GM13977 (cell line): ENCODE measurements around the gene ZNF273.

Experiments used
- DNase-seq: peaks from one replicate; pipeline ENCODE4 v3.0.0; 2012; ENCODE audit warnings: low spot score
- CTCF ChIP-seq: IDR thresholded peaks from 2 replicates; pipeline ENCODE4 v1.5.1; 2012; ENCODE audit warnings: mild to moderate bottlenecking, control low read depth; ENCODE audit not compliant: insufficient read depth; ENCODE audit errors: extremely low read depth, missing control alignments
- in situ Hi-C: fragments of 300-500 bp; cut with MboI; formaldehyde crosslinking; loops from one replicate; pipeline ENCODE4 v1.12.0; 2022; ENCODE audit warnings: low sequenced_read_pairs, low pct_unique_long_range_greater_than_20kb, mixed read lengths, inconsistent platforms; ENCODE audit not compliant: unreplicated experiment

Gene ZNF273

GRCh38 chr7:64873155-64873500 is 29.9 kb upstream of the ZNF273 start:
- no peak for TF ChIP-seq CTCF
- DNase-seq = no peak
- in situ Hi-C loops = no loop called here

- in situ Hi-C loops = no loop called here
- DNase-seq = peak; percentile 16
- no peak for TF ChIP-seq CTCF
These were observed 29.6 kb upstream of the ZNF273 start for GRCh38 chr7:64873517-64873916.

- in situ Hi-C loops = no loop called here
- no peak for TF ChIP-seq CTCF
- no peak for DNase-seq
These were observed 29.0 kb upstream of the ZNF273 start for GRCh38 chr7:64874114-64874513.

- DNase-seq = no peak
- in situ Hi-C loops = no loop called here
- no peak for TF ChIP-seq CTCF
These were observed 28.4 kb upstream of the ZNF273 start for GRCh38 chr7:64874562-64875250.

GRCh38 chr7:64875258-64875657 is 27.8 kb upstream of the ZNF273 start:
- no peak for DNase-seq
- no peak for TF ChIP-seq CTCF
- in situ Hi-C loops = no loop called here

- peak; percentile 10 for DNase-seq
- in situ Hi-C loops = no loop called here
- TF ChIP-seq CTCF = no peak
These were observed 27.2 kb upstream of the ZNF273 start for GRCh38 chr7:64875658-64876406.
